ENCODE data around the gene CSNK1E.

DNA sequence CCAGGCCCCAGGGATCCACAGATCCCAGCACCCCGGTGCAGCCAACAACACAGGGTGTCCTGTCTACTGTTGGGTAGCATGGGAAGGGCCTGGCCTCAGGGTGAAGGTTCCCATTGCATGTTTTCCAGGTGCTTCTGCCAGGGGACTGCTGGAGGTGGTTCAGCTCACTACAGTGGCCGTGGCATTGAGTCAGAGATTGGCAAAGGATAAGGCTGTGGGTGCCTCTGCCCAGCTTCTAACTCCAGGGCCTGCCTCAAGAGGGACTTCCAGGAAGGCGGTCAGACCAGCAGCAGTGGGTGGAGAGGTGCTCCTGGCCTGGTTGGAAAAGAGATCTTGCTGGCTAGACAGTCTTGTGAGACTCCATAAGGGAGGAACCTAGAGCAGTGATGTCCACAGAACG is 20.9 kb downstream of the CSNK1E start:
- TF ChIP-seq POLR2AphosphoS5 (IDR thresholded peaks at IDR 0.05; ENCODE audit: low read depth, low read length) (no peak), TAF1 (IDR thresholded peaks at IDR 0.05; ENCODE audit: borderline replicate concordance, insufficient read depth, low read length) (no peak), SIN3A (IDR thresholded peaks at IDR 0.05; ENCODE audit: borderline replicate concordance, insufficient read depth, low read length) (no peak), FOXP2 (optimal IDR thresholded peaks at IDR 0.05; ENCODE audit: borderline replicate concordance, extremely low read depth, extremely low read length, insufficient read depth) (no peak)
- TF ChIP-seq, protein P1, sequence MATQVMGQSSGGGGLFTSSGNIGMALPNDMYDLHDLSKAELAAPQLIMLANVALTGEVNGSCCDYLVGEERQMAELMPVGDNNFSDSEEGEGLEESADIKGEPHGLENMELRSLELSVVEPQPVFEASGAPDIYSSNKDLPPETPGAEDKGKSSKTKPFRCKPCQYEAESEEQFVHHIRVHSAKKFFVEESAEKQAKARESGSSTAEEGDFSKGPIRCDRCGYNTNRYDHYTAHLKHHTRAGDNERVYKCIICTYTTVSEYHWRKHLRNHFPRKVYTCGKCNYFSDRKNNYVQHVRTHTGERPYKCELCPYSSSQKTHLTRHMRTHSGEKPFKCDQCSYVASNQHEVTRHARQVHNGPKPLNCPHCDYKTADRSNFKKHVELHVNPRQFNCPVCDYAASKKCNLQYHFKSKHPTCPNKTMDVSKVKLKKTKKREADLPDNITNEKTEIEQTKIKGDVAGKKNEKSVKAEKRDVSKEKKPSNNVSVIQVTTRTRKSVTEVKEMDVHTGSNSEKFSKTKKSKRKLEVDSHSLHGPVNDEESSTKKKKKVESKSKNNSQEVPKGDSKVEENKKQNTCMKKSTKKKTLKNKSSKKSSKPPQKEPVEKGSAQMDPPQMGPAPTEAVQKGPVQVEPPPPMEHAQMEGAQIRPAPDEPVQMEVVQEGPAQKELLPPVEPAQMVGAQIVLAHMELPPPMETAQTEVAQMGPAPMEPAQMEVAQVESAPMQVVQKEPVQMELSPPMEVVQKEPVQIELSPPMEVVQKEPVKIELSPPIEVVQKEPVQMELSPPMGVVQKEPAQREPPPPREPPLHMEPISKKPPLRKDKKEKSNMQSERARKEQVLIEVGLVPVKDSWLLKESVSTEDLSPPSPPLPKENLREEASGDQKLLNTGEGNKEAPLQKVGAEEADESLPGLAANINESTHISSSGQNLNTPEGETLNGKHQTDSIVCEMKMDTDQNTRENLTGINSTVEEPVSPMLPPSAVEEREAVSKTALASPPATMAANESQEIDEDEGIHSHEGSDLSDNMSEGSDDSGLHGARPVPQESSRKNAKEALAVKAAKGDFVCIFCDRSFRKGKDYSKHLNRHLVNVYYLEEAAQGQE (IDR thresholded peaks at IDR 0.05; ENCODE audit: insufficient read depth in 1 of 2, low read depth in 2 of 2, low read length in 2 of 2): no peak

Data from PFSK-1 (cell line).